AG09309 (cell line): Measurements from ENCODE around the gene OR51M1.
"Not testable (repeated sequence)": the region's sequence is repeated elsewhere in the genome, so short reads cannot be mapped to it uniquely, and the experiment has no call there.

ENCODE experiments used
- DNase-seq: peaks from one replicate; pipeline ENCODE4 v3.0.0-alpha.2; 2010; ENCODE audit warnings: low read depth
- H3K4me3 ChIP-seq: 2 replicates; pipeline ENCODE4 v1.5.1; 2011; ENCODE audit warnings: mild to moderate bottlenecking, low read depth, low read length, moderate library complexity; ENCODE audit not compliant: control insufficient read depth
- CTCF ChIP-seq: IDR thresholded peaks from 2 replicates; pipeline ENCODE4 v1.5.1; 2011; ENCODE audit warnings: mild to moderate bottlenecking, low read depth, low read length, inconsistent platforms; ENCODE audit not compliant: insufficient read depth, control insufficient read depth; ENCODE audit errors: missing control alignments

Gene OR51M1

DNA sequence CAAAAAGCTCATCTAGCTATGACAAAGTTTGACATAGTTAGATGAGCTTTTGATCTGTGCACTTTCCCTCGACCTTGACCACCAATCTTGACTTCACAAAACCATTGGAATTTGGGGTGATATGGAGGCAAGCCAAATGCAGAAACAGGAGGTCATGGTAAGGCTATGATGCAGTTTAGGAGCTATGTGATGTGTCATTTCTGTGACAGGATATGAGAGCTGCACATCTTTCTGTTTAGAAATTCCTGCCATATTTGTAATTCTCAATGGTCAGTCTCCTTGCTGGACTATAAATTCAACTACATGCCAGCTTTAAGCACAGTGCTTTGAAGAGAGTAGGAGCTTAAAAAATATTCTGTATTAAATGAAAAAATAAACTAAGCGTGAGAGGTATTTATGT lies 19.4 kb upstream of the OR51M1 start:
- no peak for TF ChIP-seq CTCF
- no peak overlapping the region for H3K4me3 ChIP-seq
- DNase-seq = no peak

DNA sequence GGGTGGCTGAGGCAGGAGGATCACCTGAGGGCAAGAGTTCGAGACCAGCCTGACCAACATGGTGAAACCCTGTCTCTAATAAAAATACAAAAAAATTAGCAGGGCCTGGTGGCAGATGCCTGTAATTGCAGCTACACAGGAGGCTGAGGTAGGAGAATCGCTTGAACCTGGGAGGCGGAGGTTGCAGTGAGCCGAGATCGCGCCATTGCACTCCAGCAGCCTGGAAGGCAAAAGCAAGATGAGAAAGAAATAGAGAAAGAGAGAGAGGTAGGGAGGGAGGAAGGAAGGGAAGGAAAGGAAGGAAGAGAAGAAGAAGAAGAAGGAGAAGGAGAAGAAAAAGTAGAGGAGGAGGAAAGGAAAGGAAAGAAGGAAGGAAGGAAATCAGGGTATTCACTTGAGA lies 17.2 kb upstream of the OR51M1 start:
- not testable (repeated sequence) for DNase-seq, H3K4me3 ChIP-seq

GRCh38 chr11:5366856-5367255 lies 16.8 kb upstream of the OR51M1 start:
- no peak for DNase-seq
- TF ChIP-seq CTCF = no peak
- H3K4me3 ChIP-seq = no peak overlapping the region

DNA sequence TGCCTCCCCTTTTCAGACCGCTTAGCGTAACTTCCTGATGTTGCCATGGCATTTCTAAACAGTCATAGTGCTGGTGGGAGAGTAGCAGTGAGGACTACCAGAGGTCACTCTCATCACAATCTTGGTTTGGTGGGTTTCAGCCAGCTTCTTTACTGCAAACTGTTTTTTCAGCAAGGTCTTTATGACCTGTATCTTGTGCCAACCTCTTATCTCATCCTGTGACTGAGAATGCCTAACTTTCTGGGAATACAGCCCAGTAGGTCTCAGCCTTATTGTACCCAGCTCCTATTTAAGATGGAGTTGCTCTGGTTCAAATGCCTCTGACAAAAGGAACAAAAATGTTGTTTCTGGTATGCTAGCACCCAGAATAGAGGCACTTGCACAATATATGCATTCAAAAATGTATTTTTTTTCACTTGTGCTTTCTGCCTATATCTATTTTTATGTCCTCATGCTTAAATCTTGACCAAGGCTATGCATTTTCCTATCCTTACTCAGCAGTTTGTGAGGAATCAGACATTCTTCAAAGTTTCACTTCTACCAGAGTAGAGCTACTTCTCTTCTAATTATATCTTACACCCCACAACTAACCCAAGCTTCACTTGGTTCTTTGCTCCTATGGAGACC lies 16.1 kb upstream of the OR51M1 start:
- no peak for DNase-seq
- TF ChIP-seq CTCF = no peak

GRCh38 chr11:5368502-5369043 lies 15.0 kb upstream of the OR51M1 start:
- no peak for TF ChIP-seq CTCF
- no peak overlapping the region for H3K4me3 ChIP-seq
- DNase-seq = no peak

More for the DNA sequence above, 16.1 kb upstream of the OR51M1 start:
- no peak overlapping the region for H3K4me3 ChIP-seq

GRCh38 chr11:5369789-5370188 lies 13.8 kb upstream of the OR51M1 start:
- peak; percentile 57 for TF ChIP-seq CTCF
- H3K4me3 ChIP-seq = no peak overlapping the region
- DNase-seq = no peak

DNA sequence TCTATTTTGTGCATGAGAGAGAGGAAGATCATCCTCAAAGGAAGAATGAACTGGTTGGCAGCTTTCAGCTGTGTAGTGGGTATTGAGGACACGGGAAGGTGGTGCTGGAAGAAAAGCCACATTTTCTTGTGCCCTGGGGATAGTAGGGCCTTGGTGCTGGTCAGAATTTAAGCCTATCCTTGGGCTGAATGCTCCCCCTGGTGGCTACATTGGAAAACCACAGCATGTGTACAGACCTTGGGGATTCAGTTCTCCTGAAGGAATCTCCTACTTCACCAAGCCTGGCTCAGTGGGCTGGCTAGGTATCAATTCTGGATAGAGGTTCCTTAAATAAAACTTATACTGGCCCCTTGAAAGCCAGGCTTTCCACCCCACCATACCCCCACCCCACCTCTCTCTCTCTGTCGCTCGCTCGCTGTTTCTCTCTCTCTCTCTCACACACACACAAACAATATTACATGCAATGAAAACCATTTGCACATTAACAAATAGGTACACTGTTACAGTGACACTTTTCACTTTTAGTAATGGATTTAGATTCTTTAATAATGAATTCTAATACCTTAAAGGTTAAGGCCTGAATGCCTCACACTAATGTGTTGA lies 2.8 kb upstream of the OR51M1 start:
- no peak overlapping the region for H3K4me3 ChIP-seq
- TF ChIP-seq CTCF = peak; percentile 90
- no peak for DNase-seq
